B cell (primary cell): ENCODE data around the gene ZBED5. TPM values are rescaled to one million over a fixed set of nuclear protein-coding genes. Genes with fewer than 3 reads are reported as not detected.

Experiments
- ATAC-seq: fragments of 200-7000 bp; cut with Tn5 transposase; one replicate; pipeline ENCODE4 v1.10.0; 2021; ENCODE audit warnings: low read depth, mild to moderate bottlenecking, moderate number of reproducible peaks, moderate library complexity
- CTCF ChIA-PET: fragments of 350-600 bp; sonication (Branson Sonifier 250); formaldehyde crosslinking; loops from one replicate; lab custom pipeline; 2021; ENCODE audit warnings: antibody characterized with exemption, inconsistent platforms; lab: Charles Lee
- POLR2A ChIA-PET: fragments of 350-600 bp; sonication (Branson Sonifier 250); formaldehyde crosslinking; loops from one replicate; lab custom pipeline; 2021; ENCODE audit warnings: antibody characterized with exemption; lab: Charles Lee
- DNase-seq: peaks from one replicate; pipeline ENCODE4 v3.0.0; 2013
- H2AFZ ChIP-seq: 2 replicates; pipeline ENCODE4 v1.6.1; 2012; ENCODE audit warnings: mild to moderate bottlenecking, low read depth, low read length; ENCODE audit not compliant: insufficient read depth, poor library complexity, severe bottlenecking
- H3K27ac ChIP-seq, 2 donors: 1 replicate in 1 of 2; 2 replicates in 1 of 2; pipeline ENCODE4 v1.5.1; 2012 to 2013; ENCODE audit warnings: low read length in 2 of 2, mild to moderate bottlenecking in 2 of 2, moderate library complexity in 1 of 2
- H3K27me3 ChIP-seq, 4 experiments: fragments of 200-600 bp in 1 of 4; sonication (generic) in 1 of 4; replicated peaks in 1 of 4; 1 replicate in 2 of 4; 2 replicates in 2 of 4; pipeline versions ENCODE4 v1.6.1 to v1.7.0; 2013 to 2016; ENCODE audit warnings: low read length in 3 of 4, mild to moderate bottlenecking in 2 of 4, mixed read lengths in 1 of 4, moderate library complexity in 1 of 4; ENCODE audit not compliant: insufficient read depth in 4 of 4, control insufficient read depth in 3 of 4; ENCODE audit errors: control extremely low read depth in 1 of 4
- H3K36me3 ChIP-seq, 2 experiments: replicated peaks in 1 of 2; 1 replicate in 1 of 2; 2 replicates in 1 of 2; pipeline versions ENCODE4 v1.6.1 to v1.7.1; 2013; ENCODE audit warnings: low read length in 1 of 2; ENCODE audit not compliant: insufficient read depth in 2 of 2, control insufficient read depth in 1 of 2; ENCODE audit errors: control extremely low read depth in 1 of 2, extremely low read depth in 1 of 2
- H3K4me1 ChIP-seq, 2 donors: fragments of 200-600 bp in 1 of 2; sonication (generic) in 1 of 2; 1 replicate in 1 of 2; 2 replicates in 1 of 2; pipeline versions ENCODE4 v1.5.1 to v1.6.1; 2013 to 2017; ENCODE audit warnings: low read length in 2 of 2; ENCODE audit not compliant: control insufficient read depth in 2 of 2, insufficient read depth in 2 of 2
- H3K4me2 ChIP-seq: replicated peaks from 2 replicates; pipeline ENCODE3; 2012; ENCODE audit warnings: mild to moderate bottlenecking, low read depth, low read length; ENCODE audit not compliant: poor library complexity, severe bottlenecking
- H3K4me3 ChIP-seq, 5 experiments: fragments of 200-600 bp in 1 of 5; sonication (generic) in 1 of 5; 1 replicate in 3 of 5; 2 replicates in 2 of 5; pipeline versions ENCODE4 v1.5.1 to v1.7.0; 2011 to 2016; ENCODE audit warnings: low read length in 4 of 5, mild to moderate bottlenecking in 4 of 5, low read depth in 2 of 5, control low read depth in 1 of 5, moderate library complexity in 1 of 5; ENCODE audit not compliant: insufficient read depth in 1 of 5; ENCODE audit errors: control extremely low read depth in 1 of 5, extremely low read depth in 1 of 5
- H3K79me2 ChIP-seq: fragments of 200-600 bp; sonication (generic); one replicate; pipeline ENCODE4 v1.6.0; 2016; ENCODE audit warnings: low read length; ENCODE audit not compliant: control insufficient read depth, insufficient read depth
- H3K9ac ChIP-seq: fragments of 200-600 bp; sonication (generic); 2 replicates; pipeline ENCODE4 v1.6.1; 2017; ENCODE audit warnings: mild to moderate bottlenecking, low read length, moderate library complexity
- H3K9me3 ChIP-seq, 3 donors: one replicate each; pipeline versions ENCODE4 v1.6.1 to v1.7.1; 2013; ENCODE audit warnings: low read length in 2 of 3; ENCODE audit not compliant: control insufficient read depth in 2 of 3, insufficient read depth in 1 of 3; ENCODE audit errors: control extremely low read depth in 1 of 3
- H4K20me1 ChIP-seq: 2 replicates; pipeline ENCODE4 v1.6.0; 2012; ENCODE audit warnings: mild to moderate bottlenecking, low read length; ENCODE audit not compliant: insufficient read depth, control insufficient read depth, poor library complexity, severe bottlenecking
- H3K27ac Mint-ChIP-seq: one replicate; pipeline ENCODE4 v1.8.0; 2021; ENCODE audit warnings: mixed read lengths
- H3K27me3 Mint-ChIP-seq: one replicate; pipeline ENCODE4 v1.8.0; 2021; ENCODE audit warnings: mixed read lengths
- H3K4me1 Mint-ChIP-seq: one replicate; pipeline ENCODE4 v1.8.0; 2021; ENCODE audit warnings: mixed read lengths
- H3K4me3 Mint-ChIP-seq: one replicate; pipeline ENCODE4 v1.8.0; 2021; ENCODE audit warnings: mixed read lengths
- H3K9me3 Mint-ChIP-seq: one replicate; pipeline ENCODE4 v1.8.0; 2022; ENCODE audit warnings: mixed read lengths; ENCODE audit not compliant: insufficient read depth
- CTCF ChIP-seq: fragments of 200-600 bp; IDR thresholded peaks from one replicate; pipeline ENCODE4 v1.8.0; 2022; ENCODE audit warnings: antibody characterized with exemption, mild to moderate bottlenecking
- EZH2 ChIP-seq: IDR thresholded peaks from 2 replicates; pipeline ENCODE4 v1.6.1; 2012; ENCODE audit warnings: borderline replicate concordance, low read depth, mild to moderate bottlenecking, moderate library complexity, low read length; ENCODE audit not compliant: insufficient read depth, poor library complexity, severe bottlenecking
- WGBS: methylation state at CpG from one replicate; pipeline ENCODE4 v1.1.5; 2013; ENCODE audit warnings: missing lambda C conversion rate; ENCODE audit not compliant: insufficient coverage; 5-methylcytosine and 5-hydroxymethylcytosine counted together
- intact Hi-C: fragments of 100-400 bp; cut with micrococcal nuclease; formaldehyde crosslinking; loops from one replicate; pipeline ENCODE4 v1.10.0; 2022
- polyA plus RNA-seq: library from polyadenylated mRNA; depleted of rRNA; stranded (reverse); fragments of >200 nt; gene quantifications from 2 replicates; pipeline ENCODE4 v1.2.3, GENCODE V29; 2012
- total RNA-seq, 2 donors: library from RNA; stranded (reverse); fragments of 120-200 nt in 1 of 2; gene quantifications; 1 replicate in 1 of 2; 2 replicates in 1 of 2; pipeline versions ENCODE4 v1.2.3 to v1.2.4, GENCODE V29; 2013 to 2022

Gene ZBED5
- total and polyA plus RNA-seq, 2 donors (not counting 1 experiment from before 2014, with no cell fraction given), result 66.6 to 178 TPM

- Mint-ChIP-seq H3K4me1 (peaks cover 11% of the 10 kb centered on the region), H3K27me3 (no peaks in the 10 kb centered on the region), H3K4me3 (no peak overlapping the region), H3K27ac (no peak overlapping the region), H3K9me3 (peaks cover 12% of the 10 kb centered on the region)
- Histone ChIP-seq H3K4me3 (no peak overlapping the region), H3K9me3 (peaks cover 6 to 20% (median 20%) of the 10 kb centered on the region in 3 donors), H3K4me2 (no peak overlapping the region), H2AFZ (no peak overlapping the region), H3K27me3 (no peaks in the 10 kb centered on the region), H3K79me2 (peaks cover 69% of the 10 kb centered on the region), H3K9ac (no peak overlapping the region), H4K20me1 (no peaks in the 10 kb centered on the region), H3K4me1 (peaks cover 8 to 10% of the 10 kb centered on the region in 2 donors), H3K36me3 (peaks cover 0 to 2% of the 10 kb centered on the region in 2 experiments), H3K27ac (no peak overlapping the region)
- no peak for TF ChIP-seq EZH2
- DNase-seq, result no peak
- ChIA-PET POLR2A (no interaction called here), CTCF (no interaction called here)
- intact Hi-C loops, result no loop called here
- ATAC-seq, result no peak
These were observed 18.3 kb upstream of the ZBED5 start for GRCh38 chr11:10876158-10876557.

- ChIA-PET CTCF (interaction anchor here (0.7 kb wide), 1 partner anchor 571 kb away, joined by 3 read pairs; no protein-coding TSS in a partner anchor), POLR2A (no interaction called here)
- Histone ChIP-seq H3K4me2 (no peak overlapping the region), H3K9me3 (peaks cover 6 to 20% (median 20%) of the 10 kb centered on the region in 3 donors), H3K27me3 (no peaks in the 10 kb centered on the region), H3K36me3 (peaks cover 0 to 2% of the 10 kb centered on the region in 2 experiments), H4K20me1 (no peaks in the 10 kb centered on the region), H3K79me2 (peaks cover 75% of the 10 kb centered on the region), H2AFZ (no peak overlapping the region), H3K27ac (no peak overlapping the region), H3K9ac (no peak overlapping the region), H3K4me1 (peaks cover 15% of the 10 kb centered on the region in 2 donors), H3K4me3 (no peak overlapping the region)
- Mint-ChIP-seq H3K4me1 (peaks cover 17% of the 10 kb centered on the region), H3K4me3 (no peak overlapping the region), H3K27me3 (no peaks in the 10 kb centered on the region), H3K9me3 (peaks cover 12% of the 10 kb centered on the region), H3K27ac (no peak overlapping the region)
- ATAC-seq (no peak), DNase-seq (no peak)
- no CpG with 5 or more reads among the region's 2 CpGs for WGBS
- TF ChIP-seq EZH2 (no peak), CTCF (no peak)
- intact Hi-C loops, result no loop called here
These were observed 17.7 kb upstream of the ZBED5 start for GRCh38 chr11:10875430-10876021.
